Kidney (tissue), 14 donors: ENCODE data around the gene SELENOP. TPM values are rescaled to one million over a fixed set of nuclear protein-coding genes. Genes with fewer than 3 reads are reported as not detected.

Experiments
- DNase-seq, 5 donors: peaks; one replicate each; pipeline ENCODE4 v3.0.0-alpha.2; 2013 to 2020
- FAIRE-seq: peaks from 2 replicates; lab custom pipeline; 2012; peaks lifted over from hg19 to GRCh38; lab: Jason Lieb, UNC
- H3K27ac ChIP-seq, 2 donors: one replicate each; pipeline ENCODE4 v1.7.0; 2013; ENCODE audit warnings: low read depth in 2 of 2, low read length in 2 of 2, inconsistent platforms in 1 of 2
- H3K27me3 ChIP-seq: one replicate; pipeline ENCODE4 v1.7.1; 2013; ENCODE audit warnings: low read length, inconsistent platforms; ENCODE audit not compliant: control insufficient read depth, insufficient read depth
- H3K36me3 ChIP-seq, 3 donors: one replicate each; pipeline versions ENCODE4 v1.7.0 to v1.7.1; 2013; ENCODE audit warnings: low read length in 3 of 3, control low read depth in 1 of 3, inconsistent platforms in 1 of 3; ENCODE audit not compliant: insufficient read depth in 3 of 3, control insufficient read depth in 2 of 3
- H3K4me1 ChIP-seq, 3 donors: one replicate each; pipeline versions ENCODE4 v1.7.0 to v1.7.1; 2013; ENCODE audit warnings: low read length in 3 of 3, inconsistent platforms in 1 of 3, low read depth in 1 of 3; ENCODE audit not compliant: control insufficient read depth in 2 of 3, insufficient read depth in 2 of 3
- H3K4me3 ChIP-seq, 3 donors: one replicate each; pipeline versions ENCODE4 v1.7.0 to v1.8.1; 2013; ENCODE audit warnings: low read length in 3 of 3, control low read depth in 1 of 3, inconsistent platforms in 1 of 3
- H3K9ac ChIP-seq, 3 donors: one replicate each; pipeline versions ENCODE4 v1.7.0 to v1.7.1; 2013; ENCODE audit warnings: low read length in 3 of 3, control low read depth in 1 of 3, inconsistent platforms in 1 of 3
- H3K9me3 ChIP-seq, 3 donors: one replicate each; pipeline versions ENCODE4 v1.7.0 to v1.7.1; 2013; ENCODE audit warnings: low read length in 3 of 3, control low read depth in 1 of 3, inconsistent platforms in 1 of 3; ENCODE audit not compliant: control insufficient read depth in 2 of 3, insufficient read depth in 1 of 3
- intact Hi-C: fragments of 100-400 bp; cut with DNase I; formaldehyde crosslinking; loops from one replicate; pipeline ENCODE4 v1.11.1; 2022
- polyA plus RNA-seq: library from polyadenylated mRNA; stranded (reverse); fragments of 350-450 nt; fragmentation: Illumina TruSeq; extraction: RNeasy Lipid Tissue Mini Kit (QIAGEN cat#74804); gene quantifications from one replicate; pipeline ENCODE4 v1.2.3, GENCODE V29; 2014; ENCODE audit warnings: low read depth, low replicate concordance; ENCODE audit not compliant: insufficient read depth
- total RNA-seq: library from RNA; stranded (reverse); fragmentation: NEBNext Ultra II Directional; extraction: Animal tissue kit (Norgen Biotek cat#: 25700); gene quantifications from one replicate; pipeline ENCODE4 v1.2.1, GENCODE V29; 2021
- TF ChIP-seq, protein P1 (sequence below): IDR thresholded peaks from 3 replicates; pipeline ENCODE4 v1.5.1; 2012; ENCODE audit warnings: mild to moderate bottlenecking, moderate library complexity, borderline replicate concordance; ENCODE audit not compliant: insufficient read depth; ENCODE audit errors: extremely low read depth
- donor health status: control.
- donor health status: control.
- donor health status: control.
- donor health status: control.
- donor health status: control.
- donor health status: DM: yes; HTN: yes; CAD: no.
- donor health status: Normal renal cell carcinoma (clear cell type).

The SELENOP gene
- total and polyA plus RNA-seq, 2 donors from 2014 or later, result 305 to 390 TPM

DNA sequence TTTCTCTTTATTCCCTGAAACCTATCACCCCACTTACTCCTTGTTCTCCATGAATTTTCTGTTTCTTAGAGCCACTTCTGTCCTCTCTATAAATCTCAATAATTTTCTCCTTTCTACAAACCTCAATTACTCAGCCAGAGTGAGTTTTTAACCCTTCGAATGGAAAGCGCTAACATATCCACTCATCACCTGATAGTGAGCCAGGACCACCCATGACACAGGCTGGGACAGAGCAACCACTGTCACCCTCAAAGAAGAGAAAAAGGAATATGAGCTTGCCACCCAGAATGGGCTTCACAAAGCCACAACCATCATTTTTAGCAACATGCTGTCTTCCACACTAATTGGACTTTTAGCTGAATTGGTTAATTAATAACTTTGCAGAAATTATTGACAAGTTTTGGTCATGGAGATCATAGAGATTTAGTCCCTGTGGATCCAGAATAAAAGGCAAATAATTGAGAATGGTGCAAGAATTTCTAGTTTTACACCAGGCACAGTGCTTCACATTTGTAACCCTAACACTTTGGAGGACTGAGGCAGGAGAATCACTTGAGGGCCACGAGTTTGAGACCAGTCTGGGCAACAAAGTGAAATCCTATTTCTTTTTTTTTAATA is 32.1 kb upstream of the SELENOP start:
- Histone ChIP-seq H3K27ac (no peak overlapping the region), H3K27me3 (no peaks in the 10 kb centered on the region), H3K9me3 (no peaks in the 10 kb centered on the region), H3K4me3 (no peak overlapping the region), H3K36me3 (no peaks in the 10 kb centered on the region), H3K4me1 (peaks cover 0 to 16% (median 2%) of the 10 kb centered on the region in 3 donors), H3K9ac (no peak overlapping the region)
- TF ChIP-seq, protein P1, sequence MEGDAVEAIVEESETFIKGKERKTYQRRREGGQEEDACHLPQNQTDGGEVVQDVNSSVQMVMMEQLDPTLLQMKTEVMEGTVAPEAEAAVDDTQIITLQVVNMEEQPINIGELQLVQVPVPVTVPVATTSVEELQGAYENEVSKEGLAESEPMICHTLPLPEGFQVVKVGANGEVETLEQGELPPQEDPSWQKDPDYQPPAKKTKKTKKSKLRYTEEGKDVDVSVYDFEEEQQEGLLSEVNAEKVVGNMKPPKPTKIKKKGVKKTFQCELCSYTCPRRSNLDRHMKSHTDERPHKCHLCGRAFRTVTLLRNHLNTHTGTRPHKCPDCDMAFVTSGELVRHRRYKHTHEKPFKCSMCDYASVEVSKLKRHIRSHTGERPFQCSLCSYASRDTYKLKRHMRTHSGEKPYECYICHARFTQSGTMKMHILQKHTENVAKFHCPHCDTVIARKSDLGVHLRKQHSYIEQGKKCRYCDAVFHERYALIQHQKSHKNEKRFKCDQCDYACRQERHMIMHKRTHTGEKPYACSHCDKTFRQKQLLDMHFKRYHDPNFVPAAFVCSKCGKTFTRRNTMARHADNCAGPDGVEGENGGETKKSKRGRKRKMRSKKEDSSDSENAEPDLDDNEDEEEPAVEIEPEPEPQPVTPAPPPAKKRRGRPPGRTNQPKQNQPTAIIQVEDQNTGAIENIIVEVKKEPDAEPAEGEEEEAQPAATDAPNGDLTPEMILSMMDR, result no peak
- DNase-seq, result no peak
- intact Hi-C loops, result no loop called here
- FAIRE-seq, result no peak

DNA sequence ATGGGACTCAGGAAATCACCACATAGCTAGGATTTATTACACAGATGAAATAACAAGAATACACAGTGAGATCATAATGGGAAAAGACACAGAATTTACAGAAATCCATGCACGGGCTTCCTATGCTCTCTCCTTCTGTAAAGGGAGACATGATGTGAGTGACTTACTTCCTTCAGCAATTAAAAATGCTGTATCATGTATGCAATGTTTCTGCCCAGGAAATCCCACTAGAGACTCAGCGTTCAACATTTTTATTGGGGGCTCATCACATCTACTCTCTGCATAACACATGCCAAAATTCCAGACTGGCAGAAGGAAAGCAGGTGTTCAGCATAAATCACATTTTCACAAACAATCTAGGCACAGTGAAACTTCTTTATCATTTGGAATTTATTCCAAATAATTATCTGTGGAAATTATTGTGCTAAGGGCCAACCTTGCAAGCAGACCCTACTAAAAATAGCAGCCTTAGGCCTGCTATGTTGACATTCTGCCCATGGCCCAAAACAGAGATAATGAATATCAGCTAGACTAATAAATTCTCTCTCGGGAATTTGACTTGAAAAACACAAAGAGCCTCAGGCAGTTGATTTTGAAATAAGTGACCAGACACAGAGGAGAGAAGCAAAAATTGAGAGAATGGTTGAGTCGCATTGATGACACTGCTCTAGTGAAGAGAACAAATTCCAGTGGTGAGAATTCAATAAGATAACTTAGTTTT is 31.4 kb upstream of the SELENOP start:
- TF ChIP-seq, protein P1, result no peak
- Histone ChIP-seq H3K4me1 (peaks cover 0 to 16% (median 2%) of the 10 kb centered on the region in 3 donors), H3K27me3 (no peaks in the 10 kb centered on the region), H3K36me3 (no peaks in the 10 kb centered on the region), H3K27ac (no peak overlapping the region), H3K9ac (no peak overlapping the region), H3K9me3 (no peaks in the 10 kb centered on the region), H3K4me3 (no peak overlapping the region)
- intact Hi-C loops, result no loop called here
- DNase-seq (peak in 1 of 5 donors; percentile 69), FAIRE-seq (no peak)

DNA sequence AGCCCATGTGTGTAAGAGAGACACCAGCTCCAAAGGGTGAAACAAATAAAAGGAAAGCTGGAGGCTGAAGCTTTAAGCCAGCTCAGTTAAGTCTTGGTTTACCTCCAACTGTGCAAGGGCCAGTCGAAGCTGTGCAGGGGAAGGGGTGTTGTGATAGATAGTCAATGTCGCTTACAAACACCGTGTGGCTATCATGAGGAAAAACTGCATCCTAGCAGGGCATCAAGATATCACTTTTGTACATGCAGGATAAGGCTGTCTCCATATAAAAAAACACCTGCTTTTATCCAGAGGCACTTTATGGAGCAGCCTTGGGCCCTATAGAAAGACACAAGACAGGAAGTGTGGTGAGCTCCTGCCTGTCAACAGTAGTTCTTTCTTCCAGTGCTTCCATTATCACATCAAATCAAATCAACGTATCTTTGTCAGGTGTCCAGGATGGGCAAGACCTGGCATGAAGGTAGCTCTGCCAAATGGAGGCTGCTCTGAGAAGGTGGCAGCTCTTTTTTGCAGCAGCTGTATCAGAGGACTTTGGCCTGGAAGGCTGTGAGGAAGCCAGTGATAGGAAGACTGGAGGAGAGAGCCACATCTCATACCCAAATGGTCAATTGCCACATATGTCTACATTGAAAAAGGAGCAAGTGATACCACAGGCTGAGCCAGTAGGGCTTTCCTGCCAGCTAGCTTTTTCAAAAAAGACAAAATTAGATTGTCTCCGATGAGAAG is 29.3 kb upstream of the SELENOP start:
- no peak overlapping the region for H3K9ac ChIP-seq
- H3K9me3 ChIP-seq, result peaks cover 0 to 4% (median 0%) of the 10 kb centered on the region in 3 donors
- FAIRE-seq (no peak), DNase-seq (no peak)
- TF ChIP-seq, protein P1, result no peak
- H3K27me3 ChIP-seq, result no peaks in the 10 kb centered on the region
- no peaks in the 10 kb centered on the region for H3K36me3 ChIP-seq
- no peak overlapping the region for H3K27ac ChIP-seq
- H3K4me1 ChIP-seq, result peaks cover 0 to 21% (median 2%) of the 10 kb centered on the region in 3 donors
- no peak overlapping the region for H3K4me3 ChIP-seq
- intact Hi-C loops, result no loop called here
